ENCODE results near the gene FSTL3. TPM values are rescaled to one million over a fixed set of nuclear protein-coding genes. Genes with fewer than 3 reads are reported as not detected.

The FSTL3 gene
- total and polyA plus RNA-seq, 2 of the 13 experiments (the other 11 are each of a cell fraction or from before 2014, with no cell fraction given) = 13.5 to 15.6 TPM

DNA sequence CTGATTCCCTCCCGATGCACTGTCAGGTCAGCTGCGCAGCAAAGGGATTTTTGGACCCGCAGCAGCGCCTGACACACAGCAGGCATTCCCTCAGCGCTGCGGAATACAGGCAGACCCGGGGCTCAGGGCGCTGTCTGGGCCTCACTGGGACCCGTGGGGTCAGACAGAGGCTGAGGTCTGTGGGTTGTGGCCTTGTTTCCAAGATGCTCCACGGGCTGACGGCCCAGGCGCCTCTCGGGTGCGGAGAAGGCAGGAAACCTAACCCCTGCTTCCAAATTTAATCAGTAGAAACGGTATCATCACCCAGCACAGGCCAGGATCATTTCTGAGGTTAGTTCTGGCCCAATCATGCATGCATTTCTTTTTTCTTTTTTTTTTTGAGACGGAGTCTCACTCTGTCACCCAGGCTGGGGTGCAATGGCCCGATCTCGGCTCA is 12.5 kb upstream of the FSTL3 start (continued):
- TF ChIP-seq PRDM10 (CRISPR knock-in tag; IDR thresholded peaks at IDR 0.05; ENCODE audit: low read depth) = no peak
- no peak for TF ChIP-seq GABPB1 (CRISPR knock-in tag; IDR thresholded peaks at IDR 0.05)
- no peak for TF ChIP-seq KLF15 (CRISPR knock-in tag; IDR thresholded peaks at IDR 0.05; ENCODE audit: borderline replicate concordance)
- TF ChIP-seq IRF2 (CRISPR knock-in tag; IDR thresholded peaks at IDR 0.05) = 0 out of 2 replicates have a peak, but pooled peaks have one; percentile 7
- TF ChIP-seq, protein P1, sequence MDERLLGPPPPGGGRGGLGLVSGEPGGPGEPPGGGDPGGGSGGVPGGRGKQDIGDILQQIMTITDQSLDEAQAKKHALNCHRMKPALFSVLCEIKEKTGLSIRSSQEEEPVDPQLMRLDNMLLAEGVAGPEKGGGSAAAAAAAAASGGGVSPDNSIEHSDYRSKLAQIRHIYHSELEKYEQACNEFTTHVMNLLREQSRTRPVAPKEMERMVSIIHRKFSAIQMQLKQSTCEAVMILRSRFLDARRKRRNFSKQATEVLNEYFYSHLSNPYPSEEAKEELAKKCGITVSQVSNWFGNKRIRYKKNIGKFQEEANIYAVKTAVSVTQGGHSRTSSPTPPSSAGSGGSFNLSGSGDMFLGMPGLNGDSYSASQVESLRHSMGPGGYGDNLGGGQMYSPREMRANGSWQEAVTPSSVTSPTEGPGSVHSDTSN (CRISPR knock-in tag; IDR thresholded peaks at IDR 0.05) = no peak
- TF ChIP-seq ZFAT (CRISPR knock-in tag; conservative IDR thresholded peaks at IDR 0.05) = no peak
- no peak for TF ChIP-seq ZNF207 (IDR thresholded peaks at IDR 0.05; ENCODE audit: borderline replicate concordance)
- no peak for TF ChIP-seq ZNF878 (CRISPR knock-in tag; IDR thresholded peaks at IDR 0.05)
- TF ChIP-seq SRF (IDR thresholded peaks at IDR 0.05; ENCODE audit: low read depth, low read length) = no peak
- 0 out of 2 replicates have a peak, but pooled peaks have one; percentile 10 for TF ChIP-seq KAT8 (CRISPR knock-in tag; IDR thresholded peaks at IDR 0.05)
- TF ChIP-seq, protein P2, sequence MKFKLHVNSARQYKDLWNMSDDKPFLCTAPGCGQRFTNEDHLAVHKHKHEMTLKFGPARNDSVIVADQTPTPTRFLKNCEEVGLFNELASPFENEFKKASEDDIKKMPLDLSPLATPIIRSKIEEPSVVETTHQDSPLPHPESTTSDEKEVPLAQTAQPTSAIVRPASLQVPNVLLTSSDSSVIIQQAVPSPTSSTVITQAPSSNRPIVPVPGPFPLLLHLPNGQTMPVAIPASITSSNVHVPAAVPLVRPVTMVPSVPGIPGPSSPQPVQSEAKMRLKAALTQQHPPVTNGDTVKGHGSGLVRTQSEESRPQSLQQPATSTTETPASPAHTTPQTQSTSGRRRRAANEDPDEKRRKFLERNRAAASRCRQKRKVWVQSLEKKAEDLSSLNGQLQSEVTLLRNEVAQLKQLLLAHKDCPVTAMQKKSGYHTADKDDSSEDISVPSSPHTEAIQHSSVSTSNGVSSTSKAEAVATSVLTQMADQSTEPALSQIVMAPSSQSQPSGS (CRISPR knock-in tag; IDR thresholded peaks at IDR 0.05) = 0 out of 2 replicates have a peak, but pooled peaks have one; percentile 3
- no peak for TF ChIP-seq ZNF850 (CRISPR knock-in tag; conservative IDR thresholded peaks at IDR 0.05)
- TF ChIP-seq RXRA (CRISPR knock-in tag; IDR thresholded peaks at IDR 0.05) = peak; percentile 75
- TF ChIP-seq HNF4A (CRISPR knock-in tag; IDR thresholded peaks at IDR 0.05) = peak; percentile 53; the same call in 1 of the 2 replicates
- TF ChIP-seq ZKSCAN1 (IDR thresholded peaks at IDR 0.05; ENCODE audit: low read length) = no peak
- TF ChIP-seq TBL1XR1 (IDR thresholded peaks at IDR 0.05; ENCODE audit: borderline replicate concordance, low read length, partially characterized antibody) = no peak
- TF ChIP-seq POLR2A (IDR thresholded peaks at IDR 0.05; ENCODE audit: insufficient read depth in 1 of 2, low read depth in 2 of 2, low read length in 2 of 2) = no peak
- TF ChIP-seq, protein P3, sequence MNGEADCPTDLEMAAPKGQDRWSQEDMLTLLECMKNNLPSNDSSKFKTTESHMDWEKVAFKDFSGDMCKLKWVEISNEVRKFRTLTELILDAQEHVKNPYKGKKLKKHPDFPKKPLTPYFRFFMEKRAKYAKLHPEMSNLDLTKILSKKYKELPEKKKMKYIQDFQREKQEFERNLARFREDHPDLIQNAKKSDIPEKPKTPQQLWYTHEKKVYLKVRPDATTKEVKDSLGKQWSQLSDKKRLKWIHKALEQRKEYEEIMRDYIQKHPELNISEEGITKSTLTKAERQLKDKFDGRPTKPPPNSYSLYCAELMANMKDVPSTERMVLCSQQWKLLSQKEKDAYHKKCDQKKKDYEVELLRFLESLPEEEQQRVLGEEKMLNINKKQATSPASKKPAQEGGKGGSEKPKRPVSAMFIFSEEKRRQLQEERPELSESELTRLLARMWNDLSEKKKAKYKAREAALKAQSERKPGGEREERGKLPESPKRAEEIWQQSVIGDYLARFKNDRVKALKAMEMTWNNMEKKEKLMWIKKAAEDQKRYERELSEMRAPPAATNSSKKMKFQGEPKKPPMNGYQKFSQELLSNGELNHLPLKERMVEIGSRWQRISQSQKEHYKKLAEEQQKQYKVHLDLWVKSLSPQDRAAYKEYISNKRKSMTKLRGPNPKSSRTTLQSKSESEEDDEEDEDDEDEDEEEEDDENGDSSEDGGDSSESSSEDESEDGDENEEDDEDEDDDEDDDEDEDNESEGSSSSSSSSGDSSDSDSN (CRISPR knock-in tag; IDR thresholded peaks at IDR 0.05) = no peak
- no peak for TF ChIP-seq KLF6 (CRISPR knock-in tag; IDR thresholded peaks at IDR 0.05)
- TF ChIP-seq, protein P4, sequence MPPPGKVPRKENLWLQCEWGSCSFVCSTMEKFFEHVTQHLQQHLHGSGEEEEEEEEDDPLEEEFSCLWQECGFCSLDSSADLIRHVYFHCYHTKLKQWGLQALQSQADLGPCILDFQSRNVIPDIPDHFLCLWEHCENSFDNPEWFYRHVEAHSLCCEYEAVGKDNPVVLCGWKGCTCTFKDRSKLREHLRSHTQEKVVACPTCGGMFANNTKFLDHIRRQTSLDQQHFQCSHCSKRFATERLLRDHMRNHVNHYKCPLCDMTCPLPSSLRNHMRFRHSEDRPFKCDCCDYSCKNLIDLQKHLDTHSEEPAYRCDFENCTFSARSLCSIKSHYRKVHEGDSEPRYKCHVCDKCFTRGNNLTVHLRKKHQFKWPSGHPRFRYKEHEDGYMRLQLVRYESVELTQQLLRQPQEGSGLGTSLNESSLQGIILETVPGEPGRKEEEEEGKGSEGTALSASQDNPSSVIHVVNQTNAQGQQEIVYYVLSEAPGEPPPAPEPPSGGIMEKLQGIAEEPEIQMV (CRISPR knock-in tag; IDR thresholded peaks at IDR 0.05; ENCODE audit: low read depth) = no peak
- TF ChIP-seq TCF7 (IDR thresholded peaks at IDR 0.05; ENCODE audit: low read depth) = no peak
- TF ChIP-seq ZNF543 (CRISPR knock-in tag; IDR thresholded peaks at IDR 0.05) = no peak
- TF ChIP-seq RAD21 (CRISPR knock-in tag; IDR thresholded peaks at IDR 0.05) = 0 out of 2 replicates have a peak, but pooled peaks have one; percentile 13

All from HepG2 (cell line).